Measurements from ENCODE around the gene NRP2.

NRP2 gene

DNA sequence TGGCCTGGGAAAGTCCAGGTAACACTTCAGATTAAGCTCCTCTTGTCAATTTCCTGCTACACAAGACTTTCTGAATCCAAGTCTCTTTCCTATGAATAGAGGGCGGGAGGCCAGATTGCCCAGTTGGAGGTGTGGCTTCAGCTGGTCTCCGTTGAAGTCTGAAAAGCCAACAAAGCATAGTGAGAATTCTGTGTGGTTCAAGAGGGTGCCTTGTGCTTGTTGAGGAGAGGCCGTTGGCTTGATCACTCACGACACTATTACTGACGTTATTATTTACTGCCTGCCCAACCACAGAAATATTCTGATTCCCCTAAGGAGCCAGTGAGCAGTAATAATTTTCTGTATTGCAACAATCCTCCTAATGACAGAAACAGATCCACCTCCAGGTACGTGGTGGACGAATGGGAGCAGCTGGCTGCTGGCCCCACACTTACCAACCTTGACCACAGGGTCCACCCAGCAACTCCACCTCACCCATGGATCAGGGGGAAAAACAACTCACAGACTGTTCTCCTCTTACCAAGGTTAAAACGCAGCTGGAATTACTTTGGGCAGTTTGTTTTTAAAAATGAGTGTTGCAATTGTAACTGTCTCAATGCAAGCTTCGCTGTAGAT is 21.9 kb downstream of the NRP2 start:
- H3K4me3 ChIP-seq (replicated peaks; ENCODE audit: low read depth, low read length), result no peak overlapping the region
- TF ChIP-seq CTCF (IDR thresholded peaks at IDR 0.05; ENCODE audit: low read depth, low read length, missing control alignments), result no peak
- DNase-seq (ENCODE audit: extremely low read depth, low read depth), result no peak

DNA sequence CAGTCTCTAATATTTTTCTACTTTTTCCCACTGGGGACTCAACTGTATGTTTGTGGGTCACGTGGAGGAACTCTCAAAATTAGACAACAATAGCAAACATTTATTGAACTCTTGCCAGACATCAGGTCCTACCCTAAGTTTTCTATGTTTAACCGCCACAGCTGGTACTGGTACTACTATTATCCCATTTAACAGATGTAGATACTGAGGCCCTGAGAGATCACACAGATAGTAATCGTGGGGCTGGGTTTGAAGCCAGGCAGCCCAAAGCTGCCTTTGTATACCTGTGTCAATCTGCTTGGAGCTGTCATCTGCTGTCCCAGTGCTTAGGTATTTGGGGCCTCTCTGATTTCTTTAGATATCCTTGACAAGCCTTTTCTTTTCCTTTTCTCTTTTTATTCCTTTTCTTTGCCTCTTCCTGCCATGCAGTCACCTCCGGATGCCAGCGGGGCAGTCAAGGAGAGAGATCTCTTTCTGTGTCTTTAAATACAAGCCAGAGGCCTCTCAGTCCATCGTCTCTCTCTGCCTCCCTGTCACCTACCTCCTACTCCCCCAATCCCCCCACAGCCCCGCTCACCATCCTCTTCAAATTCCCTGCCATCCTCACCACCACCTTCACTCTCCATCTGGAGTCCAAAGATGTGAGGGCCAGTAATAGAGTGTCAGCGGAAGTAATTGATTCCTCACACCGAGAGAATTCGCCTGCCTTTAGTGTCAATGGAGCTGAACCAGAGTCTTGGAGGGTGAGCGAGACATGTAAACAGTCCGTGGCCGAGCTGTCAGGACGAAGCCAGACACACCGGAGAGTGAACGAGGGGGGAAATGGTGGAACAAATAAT is 23.4 kb downstream of the NRP2 start:
- no peak for TF ChIP-seq CTCF (IDR thresholded peaks at IDR 0.05; ENCODE audit: low read depth, low read length, missing control alignments)
- DNase-seq (ENCODE audit: extremely low read depth, low read depth), result no peak
- no peak overlapping the region for H3K4me3 ChIP-seq (replicated peaks; ENCODE audit: low read depth, low read length)

DNA sequence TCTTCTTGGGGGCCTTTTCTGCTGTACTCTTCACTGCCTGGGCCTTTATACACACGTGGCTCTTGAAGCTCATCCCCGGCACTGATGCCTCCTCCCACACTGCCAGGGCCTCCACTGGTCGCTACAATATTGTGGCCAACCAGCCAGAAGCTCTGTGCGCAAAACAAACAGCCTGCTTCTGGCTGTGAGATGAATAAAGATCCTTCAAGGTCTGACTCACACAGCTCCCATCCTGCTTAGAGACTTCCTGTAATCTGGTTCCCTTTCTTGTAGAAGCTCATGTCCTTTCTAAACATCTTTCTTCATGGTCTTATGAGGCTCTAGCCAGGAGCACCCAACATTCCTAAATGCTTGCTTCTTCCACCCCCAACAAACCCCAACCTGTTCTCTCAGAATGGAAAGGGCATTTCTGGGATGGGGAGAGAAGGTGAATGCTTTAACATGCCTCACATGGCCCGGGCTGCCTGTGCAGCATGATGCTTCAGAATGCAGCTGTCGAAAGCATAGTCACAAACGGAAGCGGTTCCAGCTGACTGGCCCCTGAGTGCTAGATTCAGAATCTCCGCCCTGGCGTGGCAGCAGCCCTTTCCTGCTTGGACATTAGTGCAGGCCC is 24.6 kb downstream of the NRP2 start:
- DNase-seq (ENCODE audit: extremely low read depth, low read depth), result peak; percentile 72
- H3K4me3 ChIP-seq (replicated peaks; ENCODE audit: low read depth, low read length), result no peak overlapping the region
- no peak for TF ChIP-seq CTCF (IDR thresholded peaks at IDR 0.05; ENCODE audit: low read depth, low read length, missing control alignments)

DNA sequence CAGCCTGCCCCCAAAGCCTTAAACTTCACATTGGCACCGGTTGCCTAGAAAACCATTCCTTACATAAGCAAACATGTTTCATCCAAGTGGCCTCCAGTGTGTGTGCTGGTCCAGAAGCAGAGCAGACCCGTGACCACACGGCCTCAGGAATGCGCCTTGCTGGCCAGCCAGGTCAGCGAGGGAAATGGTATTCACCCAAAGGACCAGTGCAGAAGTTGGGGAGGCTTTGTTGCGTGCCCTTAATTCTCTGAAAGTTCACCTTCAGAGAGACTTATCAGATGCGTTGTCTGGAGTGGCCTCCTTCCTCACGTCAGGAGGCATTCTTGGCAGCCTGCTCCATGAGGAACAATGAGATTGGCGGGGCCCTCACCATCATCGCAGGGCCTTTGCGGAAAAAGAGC is 25.9 kb downstream of the NRP2 start:
- no peak for TF ChIP-seq CTCF (IDR thresholded peaks at IDR 0.05; ENCODE audit: low read depth, low read length, missing control alignments)
- H3K4me3 ChIP-seq (replicated peaks; ENCODE audit: low read depth, low read length), result no peak overlapping the region
- no peak for DNase-seq (ENCODE audit: extremely low read depth, low read depth)

DNA sequence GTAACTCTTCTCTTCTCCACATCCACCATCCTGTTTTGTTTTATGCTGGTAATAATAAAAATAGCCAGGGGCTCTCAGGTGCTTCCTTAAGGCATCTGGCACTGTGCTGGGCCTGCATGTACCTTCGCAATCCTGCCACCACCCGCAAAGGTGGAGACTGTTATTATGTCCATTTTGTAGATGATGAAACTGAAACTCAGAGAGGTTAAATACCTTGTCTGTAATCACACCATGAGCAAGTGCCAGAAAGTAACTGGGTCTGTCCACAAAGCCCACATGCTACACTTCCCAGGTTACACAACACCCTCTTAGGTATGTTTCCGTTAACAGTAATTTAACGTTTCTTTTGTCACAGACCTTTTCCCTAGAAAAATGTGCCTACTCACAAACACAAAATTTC is 27.0 kb downstream of the NRP2 start:
- DNase-seq (ENCODE audit: extremely low read depth, low read depth), result no peak
- no peak for TF ChIP-seq CTCF (IDR thresholded peaks at IDR 0.05; ENCODE audit: low read depth, low read length, missing control alignments)

DNA sequence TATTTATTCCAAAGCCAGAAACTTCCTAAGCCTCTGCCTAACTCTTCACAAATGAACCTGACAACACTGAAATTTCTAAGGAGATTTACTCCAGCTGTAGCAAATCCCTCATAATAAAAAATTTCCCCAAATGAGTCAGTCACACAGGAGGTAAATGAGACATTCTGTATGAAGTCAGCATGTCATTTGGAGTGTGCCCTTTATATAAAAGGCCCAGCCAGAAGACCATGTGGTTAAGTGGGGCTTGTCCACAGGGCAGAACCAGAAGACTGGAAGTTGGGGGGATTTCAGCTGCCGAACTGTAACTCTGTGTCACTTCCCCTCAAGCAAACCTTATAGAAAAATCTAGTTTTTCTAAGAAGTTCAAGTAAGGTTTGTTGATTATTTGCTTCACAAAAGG is 30.2 kb downstream of the NRP2 start:
- no peak for DNase-seq (ENCODE audit: extremely low read depth, low read depth)
- no peak overlapping the region for H3K4me3 ChIP-seq (replicated peaks; ENCODE audit: low read depth, low read length)
- no peak for TF ChIP-seq CTCF (IDR thresholded peaks at IDR 0.05; ENCODE audit: low read depth, low read length, missing control alignments)

More for the DNA sequence above, 27.0 kb downstream of the NRP2 start:
- no peak overlapping the region for H3K4me3 ChIP-seq (replicated peaks; ENCODE audit: low read depth, low read length)
